SU-DHL-6 (cell line): Measurements from ENCODE around the gene RBM24.

ENCODE experiments used
- EZH2phosphoT487 ChIP-seq: fragments of 200-600 bp; sonication (generic), shearing (Covaris generic); conservative IDR thresholded peaks from 2 replicates; pipeline ENCODE4 v1.6.1; 2018; ENCODE audit warnings: mild to moderate bottlenecking, antibody characterized with exemption, low read length, moderate library complexity, mixed read lengths
- TF ChIP-seq, protein P1 (sequence below): fragments of 200-600 bp; sonication (generic); IDR thresholded peaks from one replicate; pipeline ENCODE4 v1.5.1; 2017; ENCODE audit warnings: antibody characterized with exemption, mild to moderate bottlenecking, low read length, moderate library complexity; ENCODE audit not compliant: insufficient read depth, poor library complexity, severe bottlenecking

DNA sequence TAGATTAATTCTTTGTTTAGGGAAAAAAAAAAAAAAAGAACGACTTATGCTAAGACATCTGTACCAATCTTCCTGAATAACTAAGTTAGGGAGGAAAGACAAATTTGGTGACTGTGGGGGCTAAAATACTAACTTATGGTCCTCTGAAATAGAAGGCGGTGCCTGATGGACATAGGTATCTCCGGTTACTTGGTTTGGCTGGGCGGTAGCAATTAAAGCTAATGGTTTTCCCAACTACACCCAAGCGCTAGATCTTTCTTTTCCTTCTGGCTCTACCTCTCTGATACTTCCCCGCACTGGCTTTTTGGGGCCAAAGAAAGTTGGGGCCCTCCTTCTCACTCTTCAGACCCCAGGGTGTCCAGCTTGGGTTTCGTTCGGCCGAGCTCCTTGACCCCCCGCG is 1.0 kb upstream of the RBM24 start:
- TF ChIP-seq, protein P1, sequence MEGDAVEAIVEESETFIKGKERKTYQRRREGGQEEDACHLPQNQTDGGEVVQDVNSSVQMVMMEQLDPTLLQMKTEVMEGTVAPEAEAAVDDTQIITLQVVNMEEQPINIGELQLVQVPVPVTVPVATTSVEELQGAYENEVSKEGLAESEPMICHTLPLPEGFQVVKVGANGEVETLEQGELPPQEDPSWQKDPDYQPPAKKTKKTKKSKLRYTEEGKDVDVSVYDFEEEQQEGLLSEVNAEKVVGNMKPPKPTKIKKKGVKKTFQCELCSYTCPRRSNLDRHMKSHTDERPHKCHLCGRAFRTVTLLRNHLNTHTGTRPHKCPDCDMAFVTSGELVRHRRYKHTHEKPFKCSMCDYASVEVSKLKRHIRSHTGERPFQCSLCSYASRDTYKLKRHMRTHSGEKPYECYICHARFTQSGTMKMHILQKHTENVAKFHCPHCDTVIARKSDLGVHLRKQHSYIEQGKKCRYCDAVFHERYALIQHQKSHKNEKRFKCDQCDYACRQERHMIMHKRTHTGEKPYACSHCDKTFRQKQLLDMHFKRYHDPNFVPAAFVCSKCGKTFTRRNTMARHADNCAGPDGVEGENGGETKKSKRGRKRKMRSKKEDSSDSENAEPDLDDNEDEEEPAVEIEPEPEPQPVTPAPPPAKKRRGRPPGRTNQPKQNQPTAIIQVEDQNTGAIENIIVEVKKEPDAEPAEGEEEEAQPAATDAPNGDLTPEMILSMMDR = no peak
- no peak for TF ChIP-seq EZH2phosphoT487
